Fibroblast of lung (primary cell): Measurements from ENCODE around the gene EEF2K. TPM values are rescaled to one million over a fixed set of nuclear protein-coding genes. Genes with fewer than 3 reads are reported as not detected.
"Not testable (repeated sequence)": the region's sequence is repeated elsewhere in the genome, so short reads cannot be mapped to it uniquely, and the experiment has no call there.

Experiments
- DNase-seq, 2 donors: peaks; one replicate each; pipeline versions ENCODE4 v3.0.0 to v3.0.0-alpha.2; 2010; ENCODE audit warnings: low read depth in 2 of 2
- H2AFZ ChIP-seq: 2 replicates; pipeline ENCODE4 v1.5.1; 2012; ENCODE audit warnings: low read length, control low read depth, inconsistent platforms
- H3K27ac ChIP-seq: 2 replicates; pipeline ENCODE4 v1.5.1; 2011; ENCODE audit warnings: low read length, control low read depth; ENCODE audit not compliant: insufficient read depth
- H3K27me3 ChIP-seq: 2 replicates; pipeline ENCODE4 v1.5.1; 2011; ENCODE audit warnings: mild to moderate bottlenecking, low read length; ENCODE audit not compliant: control insufficient read depth, insufficient read depth
- H3K36me3 ChIP-seq: 2 replicates; pipeline ENCODE4 v1.5.1; 2011; ENCODE audit warnings: low read length; ENCODE audit not compliant: control insufficient read depth, insufficient read depth
- H3K4me1 ChIP-seq: 2 replicates; pipeline ENCODE4 v1.5.1; 2011; ENCODE audit warnings: low read length; ENCODE audit not compliant: control insufficient read depth, insufficient read depth; ENCODE audit errors: extremely low read depth
- H3K4me2 ChIP-seq: 2 replicates; pipeline ENCODE4 v1.5.1; 2011; ENCODE audit warnings: low read length, control low read depth; ENCODE audit not compliant: insufficient read depth; ENCODE audit errors: extremely low read depth
- H3K4me3 ChIP-seq, 4 experiments: fragments of 200-600 bp in 1 of 4; sonication (generic) in 1 of 4; replicated peaks in 1 of 4; 2 replicates each; pipeline ENCODE4 v1.5.1; 2011 to 2016; ENCODE audit warnings: low read length in 4 of 4, low read depth in 3 of 4, mild to moderate bottlenecking in 3 of 4, control low read depth in 2 of 4, inconsistent platforms in 1 of 4, mixed read lengths in 1 of 4; ENCODE audit not compliant: insufficient read depth in 1 of 4; ENCODE audit errors: control extremely low read depth in 1 of 4
- H3K79me2 ChIP-seq: 2 replicates; pipeline ENCODE4 v1.5.1; 2012; ENCODE audit warnings: mild to moderate bottlenecking, low read length, inconsistent platforms; ENCODE audit not compliant: control insufficient read depth, insufficient read depth
- H3K9ac ChIP-seq: 2 replicates; pipeline ENCODE4 v1.5.1; 2011; ENCODE audit warnings: mild to moderate bottlenecking, low read length, control low read depth; ENCODE audit not compliant: insufficient read depth
- H3K9me3 ChIP-seq: 2 replicates; pipeline ENCODE4 v1.5.1; 2012; ENCODE audit warnings: low read depth, low read length; ENCODE audit not compliant: control insufficient read depth, insufficient read depth
- H4K20me1 ChIP-seq: 2 replicates; pipeline ENCODE4 v1.5.1; 2011; ENCODE audit warnings: low read length; ENCODE audit not compliant: control insufficient read depth, insufficient read depth; ENCODE audit errors: extremely low read depth
- CTCF ChIP-seq, 2 donors: IDR thresholded peaks in 1 of 2; conservative IDR thresholded peaks in 1 of 2; 1 replicate in 1 of 2; 2 replicates in 1 of 2; pipeline ENCODE4 v1.5.1; 2011 to 2012; ENCODE audit warnings: low read length in 2 of 2, control low read depth in 1 of 2, inconsistent platforms in 1 of 2, low read depth in 1 of 2, mild to moderate bottlenecking in 1 of 2
- EZH2 ChIP-seq: IDR thresholded peaks from 2 replicates; pipeline ENCODE4 v1.5.1; 2012; ENCODE audit warnings: low read length, control low read depth, mild to moderate bottlenecking; ENCODE audit errors: missing control alignments
- polyA plus RNA-seq, 2 donors: library from polyadenylated mRNA; depleted of rRNA in 1 of 2; stranded (reverse) in 1 of 2; unstranded in 1 of 2; fragments of >200 nt; gene quantifications; 2 replicates each; pipeline ENCODE4 v1.2.1, GENCODE V29; 2011 to 2012; ENCODE audit warnings: missing spikeins in 1 of 2
- total RNA-seq: library from RNA; depleted of rRNA; stranded (reverse); fragments of >200 nt; gene quantifications from 2 replicates; pipeline ENCODE4 v1.2.1, GENCODE V29; 2014

Gene EEF2K
- total and polyA plus RNA-seq, 2 donors (not counting 1 experiment from before 2014, with no cell fraction given) = 8.9 to 22.6 TPM

GRCh38 chr16:22216191-22216831 lies 10.2 kb downstream of the EEF2K start:
- Histone ChIP-seq H2AFZ (no peak overlapping the region), H3K27ac (no peak overlapping the region), H3K36me3 (no peaks in the 10 kb centered on the region), H3K4me1 (peaks cover 13% of the 10 kb centered on the region), H3K9me3 (no peaks in the 10 kb centered on the region), H3K79me2 (peaks cover under 1% of the 10 kb centered on the region), H3K27me3 (no peaks in the 10 kb centered on the region), H3K9ac (no peak overlapping the region), H4K20me1 (peaks cover 2% of the 10 kb centered on the region), H3K4me3 (no peak overlapping the region), H3K4me2 (no peak overlapping the region)
- DNase-seq = peak; percentile 52 to 53
- no peak for TF ChIP-seq CTCF (conservative IDR thresholded peaks at IDR 0.05 in 1 of 2, IDR thresholded peaks at IDR 0.05 in 1 of 2; ENCODE audit: low read depth in 1 of 2, low read length in 2 of 2)
- TF ChIP-seq EZH2 = no peak

GRCh38 chr16:22216832-22217225 lies 10.8 kb downstream of the EEF2K start:
- peaks cover 13% of the 10 kb centered on the region for H3K4me1 ChIP-seq
- not testable (repeated sequence) for H3K4me2 ChIP-seq, H2AFZ ChIP-seq, H3K9me3 ChIP-seq, H4K20me1 ChIP-seq, H3K27ac ChIP-seq, H3K36me3 ChIP-seq, H3K4me3 ChIP-seq, H3K79me2 ChIP-seq, H3K27me3 ChIP-seq, H3K9ac ChIP-seq
- peak in 1 of 2 donors; percentile 45 for DNase-seq

GRCh38 chr16:22217890-22218730 lies 12.0 kb downstream of the EEF2K start:
- no peak overlapping the region for H3K27ac ChIP-seq
- no peaks in the 10 kb centered on the region for H3K9me3 ChIP-seq

More at GRCh38 chr16:22217890-22218730, 12.0 kb downstream of the EEF2K start:
- no peaks in the 10 kb centered on the region for H3K27me3 ChIP-seq
- H3K79me2 ChIP-seq = no peaks in the 10 kb centered on the region
- H3K4me3 ChIP-seq = no peak overlapping the region
- no peak for DNase-seq
- no peak overlapping the region for H2AFZ ChIP-seq
- TF ChIP-seq CTCF (conservative IDR thresholded peaks at IDR 0.05 in 1 of 2, IDR thresholded peaks at IDR 0.05 in 1 of 2; ENCODE audit: low read depth in 1 of 2, low read length in 2 of 2) (no peak), EZH2 (no peak)
- no peak overlapping the region for H3K4me2 ChIP-seq
- H3K36me3 ChIP-seq = no peaks in the 10 kb centered on the region
- no peak overlapping the region for H3K9ac ChIP-seq
- H4K20me1 ChIP-seq = peaks cover 2% of the 10 kb centered on the region
- H3K4me1 ChIP-seq = peaks cover 13% of the 10 kb centered on the region
